GM12878 (cell line): Measurements from ENCODE around the gene CDHR5. TPM values are rescaled to one million over a fixed set of nuclear protein-coding genes. Genes with fewer than 3 reads are reported as not detected.

Source experiments
- CBFB ChIP-seq: IDR thresholded peaks from 2 replicates; pipeline ENCODE4 v1.6.1; 2016; ENCODE audit warnings: antibody characterized with exemption, low read depth
- CHD1 ChIP-seq: IDR thresholded peaks from 2 replicates; pipeline ENCODE4 v1.6.1; 2012; ENCODE audit warnings: low read depth, low read length, improper control_type of control experiment
- CUX1 ChIP-seq: IDR thresholded peaks from 2 replicates; pipeline ENCODE4 v1.6.1; 2012; ENCODE audit warnings: improper control_type of control experiment, low read depth, low read length; ENCODE audit not compliant: insufficient replicate concordance
- HDAC2 ChIP-seq: fragments of 200-600 bp; sonication (generic); IDR thresholded peaks from 2 replicates; pipeline ENCODE4 v1.6.1; 2017
- IRF3 ChIP-seq: fragments of 450-650 bp; IDR thresholded peaks from 2 replicates; pipeline ENCODE4 v1.6.1; 2014; ENCODE audit warnings: mild to moderate bottlenecking
- LARP7 ChIP-seq: fragments of 450-650 bp; IDR thresholded peaks from 2 replicates; pipeline ENCODE4 v1.6.1; 2017; ENCODE audit warnings: mild to moderate bottlenecking
- MLLT1 ChIP-seq: fragments of 450-650 bp; IDR thresholded peaks from 2 replicates; pipeline ENCODE4 v1.6.1; 2016; ENCODE audit warnings: mild to moderate bottlenecking
- RAD21 ChIP-seq: IDR thresholded peaks from 2 replicates; pipeline ENCODE4 v1.6.1; 2011; ENCODE audit warnings: mild to moderate bottlenecking, low read depth, low read length, moderate library complexity; ENCODE audit not compliant: insufficient read depth
- SMAD1 ChIP-seq: fragments of 450-650 bp; IDR thresholded peaks from 2 replicates; pipeline ENCODE4 v1.6.1; 2018; ENCODE audit warnings: mild to moderate bottlenecking, low read depth; ENCODE audit not compliant: partially characterized antibody
- SMARCA5 ChIP-seq: fragments of 450-650 bp; IDR thresholded peaks from 2 replicates; pipeline ENCODE4 v1.6.1; 2017; ENCODE audit warnings: mild to moderate bottlenecking
- STAT3 ChIP-seq: IDR thresholded peaks from 2 replicates; pipeline ENCODE4 v1.6.1; 2011; ENCODE audit warnings: low read depth, low read length, improper control_type of control experiment
- YY1 ChIP-seq: IDR thresholded peaks from 2 replicates; pipeline ENCODE4 v1.6.1; 2011; ENCODE audit warnings: low read depth, mild to moderate bottlenecking, low read length
- ZNF217 ChIP-seq: fragments of 450-650 bp; IDR thresholded peaks from 2 replicates; pipeline ENCODE4 v1.6.1; 2017; ENCODE audit warnings: antibody characterized with exemption, mild to moderate bottlenecking
- polyA plus RNA-seq, 11 experiments: library from polyadenylated mRNA; depleted of rRNA in 4 of 11; unstranded in 6 of 11; stranded (reverse) in 5 of 11; fragments of >200 nt; fragmentation: Nextera tagmentation in 4 of 11; fragmentation: Illumina TruSeq in 1 of 11; extraction: Ambion mirVana in 4 of 11; extraction: Trizol in 1 of 11; gene quantifications; 1 replicate in 1 of 11; 2 replicates in 10 of 11; pipeline versions ENCODE4 v1.2.1 to v1.2.3, GENCODE V29; 2011 to 2016; ENCODE audit warnings: inconsistent platforms in 2 of 11, missing spikeins in 2 of 11, low read depth in 1 of 11
- total RNA-seq, 4 experiments: library from RNA; depleted of rRNA in 3 of 4; stranded (reverse); fragments of >200 nt in 3 of 4; fragmentation: Illumina TruSeq in 1 of 4; extraction: Trizol in 1 of 4; gene quantifications; 2 replicates each; pipeline versions ENCODE4 v1.2.1 to v1.2.3, GENCODE V29; 2013 to 2021
- TF ChIP-seq, protein P1 (sequence below): IDR thresholded peaks from 2 replicates; pipeline ENCODE4 v1.6.1; 2012; ENCODE audit warnings: low read depth, low read length, improper control_type of control experiment
- TF ChIP-seq, protein P2 (sequence below): fragments of 450-650 bp; IDR thresholded peaks from 2 replicates; pipeline ENCODE4 v1.6.1; 2017; ENCODE audit warnings: borderline replicate concordance
- TF ChIP-seq, protein P3 (sequence below): IDR thresholded peaks from 2 replicates; pipeline ENCODE4 v1.6.1; 2012; ENCODE audit warnings: mild to moderate bottlenecking, low read depth, low read length

Gene CDHR5
- total and polyA plus RNA-seq, 10 of the 15 experiments (the other 5 are each of a cell fraction or from before 2014, with no cell fraction given), result 0.06 TPM; not detected in 9

DNA sequence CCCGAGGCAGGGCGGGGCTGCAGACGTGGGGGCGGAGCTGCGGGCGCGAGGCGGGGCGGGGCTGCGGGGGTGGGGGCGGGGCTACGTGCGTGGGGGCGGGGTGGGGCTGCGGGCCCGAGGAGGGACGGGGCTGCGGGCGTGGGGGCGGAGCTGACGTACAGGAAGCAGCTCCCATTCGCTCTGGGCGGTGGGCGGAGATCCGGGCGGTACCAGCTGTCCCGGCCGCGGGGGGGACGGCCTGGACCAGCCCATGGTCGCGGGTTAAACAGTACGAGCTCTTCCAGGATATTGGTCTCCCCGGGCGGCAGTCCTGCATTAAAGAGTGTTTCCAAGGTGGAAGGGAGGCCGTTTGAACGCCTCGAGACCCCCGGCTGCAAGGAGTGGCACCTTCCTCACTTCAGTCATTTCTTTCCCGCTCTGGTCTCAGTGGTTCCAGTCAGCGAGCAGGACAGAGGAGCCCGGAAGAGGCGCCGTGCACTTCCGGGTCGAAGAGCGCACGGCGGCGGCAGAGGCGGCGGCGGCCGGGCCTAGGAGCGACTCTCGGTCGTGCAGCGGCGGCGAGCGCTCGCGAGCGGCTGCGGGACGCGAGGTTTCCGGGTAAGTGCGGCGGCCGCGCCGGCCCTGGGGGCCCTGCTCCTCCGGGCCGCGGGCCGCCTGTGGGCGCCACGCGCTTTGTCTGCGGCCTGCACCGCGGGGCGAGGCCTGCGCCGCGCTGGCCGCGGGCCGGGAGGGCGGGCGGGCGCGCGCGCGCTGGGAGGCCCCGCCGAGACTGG, 48.6 kb downstream of the CDHR5 start, which contains the start of gene PHRF1 (continued):
- peak; percentile 70 for TF ChIP-seq IRF3
- TF ChIP-seq HDAC2, result no peak
- TF ChIP-seq, protein P1, sequence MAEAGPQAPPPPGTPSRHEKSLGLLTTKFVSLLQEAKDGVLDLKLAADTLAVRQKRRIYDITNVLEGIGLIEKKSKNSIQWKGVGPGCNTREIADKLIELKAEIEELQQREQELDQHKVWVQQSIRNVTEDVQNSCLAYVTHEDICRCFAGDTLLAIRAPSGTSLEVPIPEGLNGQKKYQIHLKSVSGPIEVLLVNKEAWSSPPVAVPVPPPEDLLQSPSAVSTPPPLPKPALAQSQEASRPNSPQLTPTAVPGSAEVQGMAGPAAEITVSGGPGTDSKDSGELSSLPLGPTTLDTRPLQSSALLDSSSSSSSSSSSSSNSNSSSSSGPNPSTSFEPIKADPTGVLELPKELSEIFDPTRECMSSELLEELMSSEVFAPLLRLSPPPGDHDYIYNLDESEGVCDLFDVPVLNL, result peak; percentile 84
- TF ChIP-seq CHD1, result peak; percentile 100
- TF ChIP-seq YY1, result peak; percentile 23; the same call in 1 of the 2 replicates
- peak; percentile 81 for TF ChIP-seq CBFB
- no peak for TF ChIP-seq CUX1
- TF ChIP-seq SMAD1, result peak; percentile 44
- TF ChIP-seq MLLT1, result peak; percentile 95
- no peak for TF ChIP-seq STAT3
- TF ChIP-seq, protein P2, sequence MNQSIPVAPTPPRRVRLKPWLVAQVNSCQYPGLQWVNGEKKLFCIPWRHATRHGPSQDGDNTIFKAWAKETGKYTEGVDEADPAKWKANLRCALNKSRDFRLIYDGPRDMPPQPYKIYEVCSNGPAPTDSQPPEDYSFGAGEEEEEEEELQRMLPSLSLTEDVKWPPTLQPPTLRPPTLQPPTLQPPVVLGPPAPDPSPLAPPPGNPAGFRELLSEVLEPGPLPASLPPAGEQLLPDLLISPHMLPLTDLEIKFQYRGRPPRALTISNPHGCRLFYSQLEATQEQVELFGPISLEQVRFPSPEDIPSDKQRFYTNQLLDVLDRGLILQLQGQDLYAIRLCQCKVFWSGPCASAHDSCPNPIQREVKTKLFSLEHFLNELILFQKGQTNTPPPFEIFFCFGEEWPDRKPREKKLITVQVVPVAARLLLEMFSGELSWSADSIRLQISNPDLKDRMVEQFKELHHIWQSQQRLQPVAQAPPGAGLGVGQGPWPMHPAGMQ, result no peak
- peak; percentile 88; the same call in 1 of the 2 replicates for TF ChIP-seq LARP7
- TF ChIP-seq, protein P3, sequence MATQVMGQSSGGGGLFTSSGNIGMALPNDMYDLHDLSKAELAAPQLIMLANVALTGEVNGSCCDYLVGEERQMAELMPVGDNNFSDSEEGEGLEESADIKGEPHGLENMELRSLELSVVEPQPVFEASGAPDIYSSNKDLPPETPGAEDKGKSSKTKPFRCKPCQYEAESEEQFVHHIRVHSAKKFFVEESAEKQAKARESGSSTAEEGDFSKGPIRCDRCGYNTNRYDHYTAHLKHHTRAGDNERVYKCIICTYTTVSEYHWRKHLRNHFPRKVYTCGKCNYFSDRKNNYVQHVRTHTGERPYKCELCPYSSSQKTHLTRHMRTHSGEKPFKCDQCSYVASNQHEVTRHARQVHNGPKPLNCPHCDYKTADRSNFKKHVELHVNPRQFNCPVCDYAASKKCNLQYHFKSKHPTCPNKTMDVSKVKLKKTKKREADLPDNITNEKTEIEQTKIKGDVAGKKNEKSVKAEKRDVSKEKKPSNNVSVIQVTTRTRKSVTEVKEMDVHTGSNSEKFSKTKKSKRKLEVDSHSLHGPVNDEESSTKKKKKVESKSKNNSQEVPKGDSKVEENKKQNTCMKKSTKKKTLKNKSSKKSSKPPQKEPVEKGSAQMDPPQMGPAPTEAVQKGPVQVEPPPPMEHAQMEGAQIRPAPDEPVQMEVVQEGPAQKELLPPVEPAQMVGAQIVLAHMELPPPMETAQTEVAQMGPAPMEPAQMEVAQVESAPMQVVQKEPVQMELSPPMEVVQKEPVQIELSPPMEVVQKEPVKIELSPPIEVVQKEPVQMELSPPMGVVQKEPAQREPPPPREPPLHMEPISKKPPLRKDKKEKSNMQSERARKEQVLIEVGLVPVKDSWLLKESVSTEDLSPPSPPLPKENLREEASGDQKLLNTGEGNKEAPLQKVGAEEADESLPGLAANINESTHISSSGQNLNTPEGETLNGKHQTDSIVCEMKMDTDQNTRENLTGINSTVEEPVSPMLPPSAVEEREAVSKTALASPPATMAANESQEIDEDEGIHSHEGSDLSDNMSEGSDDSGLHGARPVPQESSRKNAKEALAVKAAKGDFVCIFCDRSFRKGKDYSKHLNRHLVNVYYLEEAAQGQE, result no peak
- TF ChIP-seq RAD21, result no peak
- 0 out of 2 replicates have a peak, but pooled peaks have one; percentile 64 for TF ChIP-seq SMARCA5
- no peak for TF ChIP-seq ZNF217
